GM18505 (cell line): ENCODE data around the gene SLC38A1.
"Not testable (repeated sequence)": the region's sequence is repeated elsewhere in the genome, so short reads cannot be mapped to it uniquely, and the experiment has no call there.

ENCODE experiments used
- ATAC-seq: cut with Tn5 transposase; IDR thresholded peaks from one replicate; pipeline ENCODE4 v1.9.1; 2021; ENCODE audit not compliant: unreplicated experiment
- POLR2A ChIP-seq: IDR thresholded peaks from 4 replicates; pipeline ENCODE4 v1.6.1; 2011; ENCODE audit warnings: borderline replicate concordance; ENCODE audit not compliant: insufficient read depth, insufficient read length; ENCODE audit errors: extremely low read depth

Gene SLC38A1

GRCh38 chr12:46168426-46168825, 100.4 kb downstream of the SLC38A1 start:
- no peak for ATAC-seq
- no peak for TF ChIP-seq POLR2A

DNA sequence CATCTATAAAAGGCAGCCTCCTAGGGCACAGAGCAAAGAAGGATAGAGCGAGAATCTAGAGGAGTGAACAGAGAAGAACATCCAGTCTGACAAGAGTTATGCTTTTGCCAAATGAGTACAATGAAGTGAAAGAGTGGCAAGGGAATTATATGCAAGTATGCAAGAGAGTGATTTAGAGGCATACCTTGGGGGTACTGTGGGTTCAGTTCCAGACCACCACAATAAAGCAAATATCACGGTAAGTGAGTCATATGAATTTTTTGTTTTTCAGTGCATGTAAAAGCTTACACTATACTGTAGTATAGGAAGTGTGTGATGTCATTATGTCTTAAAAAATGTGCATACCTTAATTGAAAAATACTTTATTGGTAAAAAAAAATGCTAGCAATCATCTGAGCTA, 101.4 kb downstream of the SLC38A1 start:
- ATAC-seq, result no peak
- no peak for TF ChIP-seq POLR2A

- no peak for TF ChIP-seq POLR2A
- no peak for ATAC-seq
These were observed 103.7 kb downstream of the SLC38A1 start for GRCh38 chr12:46165191-46165590.

DNA sequence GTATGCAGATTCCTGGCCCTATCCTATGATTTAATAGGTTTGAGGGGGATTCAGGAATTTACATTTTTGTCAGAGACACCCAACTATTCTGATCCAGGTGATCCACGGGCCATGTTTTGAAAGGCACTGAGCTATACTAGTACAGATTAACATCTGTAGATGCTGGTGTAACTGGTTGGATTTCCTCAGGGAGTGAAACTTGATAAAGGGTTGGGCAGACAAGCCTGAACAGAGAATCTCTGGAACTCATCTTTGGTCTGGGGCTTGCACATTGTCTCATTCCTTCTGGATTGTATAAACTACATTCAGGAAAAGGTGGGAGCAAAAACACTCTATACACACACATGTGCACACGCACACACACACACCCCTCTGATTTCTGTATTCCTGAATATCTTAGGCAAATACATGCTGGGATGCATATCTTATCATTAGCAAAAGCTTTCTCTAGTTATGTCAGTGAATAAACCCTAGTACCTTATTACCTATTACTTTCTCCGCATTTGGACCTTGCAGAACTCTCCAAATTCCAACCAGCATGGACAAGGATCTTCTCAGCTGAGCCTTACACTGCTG, 104.6 kb downstream of the SLC38A1 start:
- ATAC-seq, result no peak
- TF ChIP-seq POLR2A, result no peak

- ATAC-seq, result not testable (repeated sequence)
These were observed 106.2 kb downstream of the SLC38A1 start for GRCh38 chr12:46162549-46163076.

GRCh38 chr12:46160981-46161690, 107.7 kb downstream of the SLC38A1 start:
- no peak for TF ChIP-seq POLR2A
- ATAC-seq, result no peak

- no peak for ATAC-seq
- TF ChIP-seq POLR2A, result no peak
These were observed 108.5 kb downstream of the SLC38A1 start for GRCh38 chr12:46160101-46160980.

- ATAC-seq, result no peak
- TF ChIP-seq POLR2A, result no peak
These were observed 109.4 kb downstream of the SLC38A1 start for GRCh38 chr12:46159309-46159901.

GRCh38 chr12:46158501-46158900, 110.3 kb downstream of the SLC38A1 start:
- TF ChIP-seq POLR2A, result no peak
- ATAC-seq, result no peak

GRCh38 chr12:46154221-46154985, 114.4 kb downstream of the SLC38A1 start:
- TF ChIP-seq POLR2A, result no peak
- no peak for ATAC-seq

DNA sequence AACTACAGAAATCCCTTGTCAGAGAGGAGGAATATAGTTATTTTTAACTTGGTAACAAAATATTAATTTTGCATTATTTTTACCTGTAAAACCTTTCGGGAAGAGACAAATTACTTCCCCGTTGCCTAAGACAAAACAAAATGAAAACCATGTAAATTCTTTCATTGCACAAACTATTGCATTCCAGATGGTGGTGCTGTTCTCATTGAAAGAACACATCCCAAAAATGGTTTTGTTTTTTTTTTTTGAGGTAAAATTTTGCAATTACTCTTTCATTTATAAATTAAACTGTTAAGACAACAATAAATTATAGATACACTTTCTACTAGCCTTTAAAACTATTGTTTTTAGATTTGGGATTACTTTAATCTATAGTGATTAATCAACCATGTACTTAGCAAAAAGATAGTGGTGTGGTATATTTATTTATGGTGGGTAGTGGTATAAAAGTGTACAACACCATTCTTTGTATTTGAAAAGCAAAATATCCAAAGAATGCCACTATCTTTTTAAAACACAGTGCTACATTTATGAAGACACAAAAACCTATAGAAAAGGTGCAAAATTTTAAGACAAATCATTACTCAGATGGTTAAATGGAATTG, 115.5 kb downstream of the SLC38A1 start:
- no peak for ATAC-seq

DNA sequence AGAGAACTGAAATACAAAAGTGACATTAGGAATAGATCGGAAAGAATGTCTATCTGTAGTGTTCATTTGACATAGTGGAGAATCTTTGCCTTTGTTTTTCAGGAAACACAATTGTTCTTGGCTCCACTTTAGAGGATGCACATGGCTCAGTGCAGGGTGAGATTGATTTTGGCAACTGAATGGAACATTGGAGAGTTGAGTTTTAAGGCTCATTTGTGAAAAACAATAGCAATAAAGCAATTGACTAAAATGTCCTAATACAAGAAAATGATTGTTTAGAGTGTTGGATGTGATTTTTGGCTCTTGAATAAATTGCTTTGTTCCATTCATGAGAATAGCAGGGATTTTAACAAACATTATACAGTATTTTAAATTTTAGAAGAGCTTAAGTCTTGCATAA, 116.4 kb downstream of the SLC38A1 start:
- TF ChIP-seq POLR2A, result no peak
- no peak for ATAC-seq

More for the DNA sequence above, 115.5 kb downstream of the SLC38A1 start:
- no peak for TF ChIP-seq POLR2A
